ENCODE data around the gene COL6A1. TPM values are rescaled to one million over a fixed set of nuclear protein-coding genes. Genes with fewer than 3 reads are reported as not detected.

The COL6A1 gene
- total and polyA plus RNA-seq, 3 experiments from 2014 or later = 1.6 to 13.1 (median 12.1) TPM

DNA sequence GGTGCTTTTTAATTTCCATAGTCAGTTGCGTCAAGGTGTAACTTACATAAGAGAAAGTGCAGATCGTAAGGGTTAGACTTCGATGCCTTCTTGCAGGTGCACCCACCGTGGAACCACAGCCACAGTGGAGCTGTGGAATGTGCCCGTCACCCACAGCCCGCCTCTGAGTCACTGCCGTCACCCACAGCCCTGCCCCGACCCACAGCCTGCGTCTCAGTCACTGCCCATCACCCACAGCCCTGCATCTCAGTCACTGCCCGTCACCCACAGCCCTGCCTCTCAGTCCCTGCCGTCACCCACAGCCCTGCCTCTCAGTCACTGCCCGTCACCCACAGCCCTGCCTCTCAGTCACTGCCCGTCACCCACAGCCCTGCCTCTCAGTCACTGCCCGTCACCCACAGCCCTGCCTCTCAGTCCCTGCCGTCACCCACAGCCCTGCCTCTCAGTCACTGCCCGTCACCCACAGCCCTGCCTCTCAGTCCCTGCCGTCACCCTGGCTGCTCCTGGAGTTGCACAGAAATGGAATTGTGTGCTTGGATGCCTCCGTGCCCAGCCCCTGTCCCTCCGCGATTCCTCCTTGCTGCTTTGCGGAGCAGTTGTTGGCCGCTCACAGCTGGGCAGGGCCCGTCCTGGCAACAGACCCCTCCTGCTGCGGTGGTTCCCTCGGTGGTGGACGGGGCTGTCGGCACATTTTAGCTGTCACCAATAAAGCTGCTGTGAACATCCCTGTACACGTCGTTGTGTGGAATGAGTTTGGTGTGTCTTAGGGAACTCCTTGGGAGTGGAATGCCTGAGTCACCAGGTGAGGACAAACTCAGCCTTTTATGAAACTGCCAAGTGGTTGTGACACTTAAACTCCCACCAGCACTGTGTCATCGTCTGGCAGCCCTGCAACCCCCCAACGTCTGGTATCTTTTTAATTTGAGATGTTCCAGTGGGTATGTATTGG, 71.4 kb downstream of the COL6A1 start:
- H3K4me1 ChIP-seq (ENCODE audit: insufficient read depth, low read length) = peaks cover 13% of the 10 kb centered on the region
- no peak overlapping the region for H3K27ac ChIP-seq (ENCODE audit: low read depth, low read length)
- no peaks in the 10 kb centered on the region for H3K36me3 Mint-ChIP-seq
- peak overlapping the region in 1 of 7 donors; percentile 41 for H3K4me3 Mint-ChIP-seq
- CTCF ChIA-PET = no interaction called here
- no peaks in the 10 kb centered on the region for H3K36me3 ChIP-seq (ENCODE audit: insufficient read depth, low read length)
- H3K27me3 Mint-ChIP-seq = peaks cover 7 to 14% of the 10 kb centered on the region in 2 donors
- peak overlapping the region in 7 of 8 donors; percentile 61 to 93 (median 71) for H3K27ac Mint-ChIP-seq
- no peak overlapping the region for H3K4me3 ChIP-seq (ENCODE audit: low read length)
- peaks cover 0 to 6% (median 2%) of the 10 kb centered on the region in 5 donors for H3K9me3 Mint-ChIP-seq
- H3K4me1 Mint-ChIP-seq = peaks cover 7 to 15% (median 13%) of the 10 kb centered on the region in 3 donors
- peaks cover 8% of the 10 kb centered on the region for H3K27me3 ChIP-seq (ENCODE audit: insufficient read depth, low read length, poor library complexity, severe bottlenecking)
- POLR2A ChIA-PET = no interaction called here
- DNase-seq = peak; percentile 15 to 60 (median 52)
- no peaks in the 10 kb centered on the region for H3K9me3 ChIP-seq (ENCODE audit: low read length)

DNA sequence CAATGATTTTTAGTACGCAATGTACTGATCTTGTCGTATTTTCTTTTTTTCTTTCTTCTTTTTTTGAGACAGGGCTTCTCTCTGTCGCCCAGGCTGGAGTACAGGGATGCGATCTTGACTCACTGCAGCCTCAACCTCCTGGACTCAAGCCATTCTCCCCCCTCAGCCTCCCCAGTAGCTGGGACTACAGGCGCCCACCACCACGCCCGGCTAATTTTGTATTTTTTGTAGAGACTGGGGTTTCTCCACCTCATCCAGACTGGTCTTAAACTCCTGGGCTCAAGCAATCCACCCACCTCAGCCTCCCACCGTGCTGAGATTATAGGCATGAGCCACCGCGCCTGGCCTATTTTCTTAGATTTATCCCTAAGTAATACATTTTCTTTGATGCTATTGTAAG, 72.5 kb downstream of the COL6A1 start:
- Histone ChIP-seq H3K27ac (ENCODE audit: low read depth, low read length) (no peak overlapping the region), H3K36me3 (ENCODE audit: insufficient read depth, low read length) (no peaks in the 10 kb centered on the region), H3K9me3 (ENCODE audit: low read length) (no peaks in the 10 kb centered on the region), H3K4me1 (ENCODE audit: insufficient read depth, low read length) (peaks cover 13% of the 10 kb centered on the region), H3K4me3 (ENCODE audit: low read length) (no peak overlapping the region), H3K27me3 (ENCODE audit: insufficient read depth, low read length, poor library complexity, severe bottlenecking) (peaks cover 8% of the 10 kb centered on the region)
- ChIA-PET CTCF (no interaction called here), POLR2A (no interaction called here)
- Mint-ChIP-seq H3K27ac (peak overlapping the region in 1 of 8 donors; percentile 63), H3K9me3 (peaks cover 0 to 6% (median 2%) of the 10 kb centered on the region in 5 donors), H3K36me3 (peaks cover 0 to 6% (median 0%) of the 10 kb centered on the region in 3 donors), H3K4me1 (peaks cover 13 to 24% (median 20%) of the 10 kb centered on the region in 3 donors), H3K27me3 (peaks cover 17 to 25% of the 10 kb centered on the region in 2 donors), H3K4me3 (no peak overlapping the region)
- no peak for DNase-seq

DNA sequence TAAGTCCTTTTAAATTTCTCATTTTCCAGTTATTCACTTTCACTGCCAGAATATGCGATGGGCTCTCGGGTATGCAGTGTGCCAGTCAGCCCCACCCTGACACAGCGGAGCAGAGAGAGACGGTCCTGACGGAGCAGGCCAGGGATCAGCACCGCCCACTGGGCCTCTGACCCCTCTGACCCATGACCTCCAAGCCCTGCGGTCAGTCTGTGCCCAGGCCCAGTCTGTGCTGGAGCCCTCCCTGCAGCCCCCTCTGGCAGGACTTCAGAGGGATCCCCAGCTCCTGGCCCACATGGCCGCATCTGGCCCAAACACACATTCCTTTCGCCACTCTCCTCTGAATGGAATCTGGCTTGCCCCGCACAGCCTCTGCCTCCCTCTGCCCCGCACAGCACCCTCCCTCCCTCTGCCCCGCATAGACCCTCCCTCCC, 72.9 kb downstream of the COL6A1 start:
- Histone ChIP-seq H3K36me3 (ENCODE audit: insufficient read depth, low read length) (no peaks in the 10 kb centered on the region), H3K4me1 (ENCODE audit: insufficient read depth, low read length) (peaks cover 13% of the 10 kb centered on the region), H3K27me3 (ENCODE audit: insufficient read depth, low read length, poor library complexity, severe bottlenecking) (peaks cover 8% of the 10 kb centered on the region), H3K27ac (ENCODE audit: low read depth, low read length) (no peak overlapping the region), H3K9me3 (ENCODE audit: low read length) (no peaks in the 10 kb centered on the region), H3K4me3 (ENCODE audit: low read length) (no peak overlapping the region)
- Mint-ChIP-seq H3K4me3 (no peak overlapping the region), H3K36me3 (peaks cover 0 to 6% (median 0%) of the 10 kb centered on the region in 3 donors), H3K4me1 (peaks cover 13 to 24% (median 20%) of the 10 kb centered on the region in 3 donors), H3K27ac (peak overlapping the region in 2 of 8 donors; percentile 63 to 90), H3K9me3 (peaks cover 0 to 6% (median 2%) of the 10 kb centered on the region in 5 donors), H3K27me3 (peaks cover 18 to 29% of the 10 kb centered on the region in 2 donors)
- CTCF ChIA-PET = no interaction called here
- POLR2A ChIA-PET = no interaction called here
- DNase-seq = no peak

Other genes with a start within 250 kb of the COL6A1 start
- 10 to 100 TPM; 22.8 to 25.1 TPM for gene COL6A2, start 116.3 kb downstream of the COL6A1 start, total RNA-seq
- 17.4 TPM for gene COL6A2, start 116.3 kb downstream of the COL6A1 start, polyA plus RNA-seq
- not detected for gene FTCD, start 173.8 kb downstream of the COL6A1 start, total RNA-seq
- not detected for gene FTCD, start 173.8 kb downstream of the COL6A1 start, polyA plus RNA-seq
- gene SPATC1L, start 202.7 kb downstream of the COL6A1 start, total RNA-seq = 1 to 10 TPM; 5.0 TPM
- gene SPATC1L, start 202.7 kb downstream of the COL6A1 start, polyA plus RNA-seq = 10.7 TPM
- gene LSS, start 247.0 kb downstream of the COL6A1 start, total RNA-seq = 10 to 100 TPM; 19.6 to 20.4 TPM
- 16.1 TPM for gene LSS, start 247.0 kb downstream of the COL6A1 start, polyA plus RNA-seq

Data from CD8-positive, alpha-beta memory T cell (primary cell).